ENCODE data around the gene TMEM183A.

Gene TMEM183A

GRCh38 chr1:202976633-202977032 is 30.5 kb upstream of the TMEM183A start:
- no peak for TF ChIP-seq CTCF (IDR thresholded peaks at IDR 0.05)

DNA sequence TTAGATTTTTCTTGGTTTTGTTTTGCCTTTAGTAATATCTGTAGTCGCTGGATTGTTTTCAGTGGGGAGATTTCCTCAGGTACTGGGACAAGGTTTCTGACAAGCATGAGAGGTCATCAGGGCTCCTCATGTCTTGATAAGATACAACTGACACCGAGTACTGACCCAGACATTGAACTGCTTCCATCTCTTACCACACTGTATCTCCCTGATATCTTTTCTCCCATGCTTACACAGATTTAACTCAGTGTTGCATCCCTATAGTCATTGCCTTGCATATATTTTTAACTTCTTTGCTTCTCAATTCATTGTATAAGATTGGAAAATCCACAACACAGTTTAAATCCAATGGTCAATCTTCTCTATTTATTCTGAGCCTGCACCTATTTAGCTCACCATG is 27.7 kb upstream of the TMEM183A start:
- no peak for TF ChIP-seq CTCF (IDR thresholded peaks at IDR 0.05)

DNA sequence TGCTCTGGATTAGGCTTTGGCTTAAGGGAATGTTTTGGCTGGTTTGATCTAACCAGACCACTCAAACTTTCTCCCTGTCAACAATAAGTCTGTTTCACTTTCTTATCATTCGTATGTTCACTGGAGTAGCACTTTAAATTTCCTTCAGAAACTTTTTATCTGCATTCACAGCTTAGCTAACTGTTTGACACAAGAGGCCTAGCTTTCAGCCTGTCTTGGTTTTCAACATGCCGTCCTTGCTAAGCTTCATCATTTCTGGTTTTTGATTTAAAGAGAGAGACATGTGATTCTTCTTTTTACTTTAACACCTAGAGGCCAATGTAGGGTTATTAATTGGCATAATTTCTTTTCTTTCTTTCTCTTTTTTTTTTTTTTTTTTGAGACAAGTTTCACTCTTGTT is 25.2 kb upstream of the TMEM183A start:
- TF ChIP-seq CTCF (IDR thresholded peaks at IDR 0.05), result no peak

DNA sequence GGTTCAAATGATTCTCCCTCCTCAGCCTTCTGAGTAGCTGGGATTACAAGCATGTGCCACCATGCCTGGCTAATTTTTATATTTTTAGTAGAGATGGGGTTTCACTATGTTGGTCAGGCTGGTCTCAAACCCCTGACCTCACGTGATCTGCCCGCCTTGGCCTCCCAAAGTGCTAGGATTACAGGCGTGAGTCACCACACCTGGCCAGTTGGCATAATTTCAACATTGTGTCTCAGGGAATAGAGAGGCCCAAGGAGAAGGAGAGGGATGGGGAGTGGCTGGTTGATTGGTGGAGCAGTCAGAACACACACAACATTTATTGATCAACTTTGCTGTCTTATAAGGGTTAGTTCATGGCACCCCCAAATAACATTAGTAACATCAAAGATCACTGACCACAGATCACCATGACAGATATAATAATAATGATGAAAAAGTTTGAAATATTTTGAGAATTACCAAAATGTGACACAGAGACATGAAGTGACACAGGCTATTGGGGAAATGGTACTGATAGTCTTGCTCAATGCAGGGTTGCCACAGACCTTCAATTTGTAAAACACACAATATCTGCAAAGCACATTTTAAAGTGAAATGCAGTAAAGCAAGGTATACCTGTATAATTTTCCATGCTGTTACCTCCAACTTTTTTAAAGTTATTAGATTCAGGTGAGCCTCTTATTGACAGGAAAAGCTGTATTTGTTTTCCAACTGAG is 24.3 kb upstream of the TMEM183A start:
- no peak for TF ChIP-seq CTCF (IDR thresholded peaks at IDR 0.05)

DNA sequence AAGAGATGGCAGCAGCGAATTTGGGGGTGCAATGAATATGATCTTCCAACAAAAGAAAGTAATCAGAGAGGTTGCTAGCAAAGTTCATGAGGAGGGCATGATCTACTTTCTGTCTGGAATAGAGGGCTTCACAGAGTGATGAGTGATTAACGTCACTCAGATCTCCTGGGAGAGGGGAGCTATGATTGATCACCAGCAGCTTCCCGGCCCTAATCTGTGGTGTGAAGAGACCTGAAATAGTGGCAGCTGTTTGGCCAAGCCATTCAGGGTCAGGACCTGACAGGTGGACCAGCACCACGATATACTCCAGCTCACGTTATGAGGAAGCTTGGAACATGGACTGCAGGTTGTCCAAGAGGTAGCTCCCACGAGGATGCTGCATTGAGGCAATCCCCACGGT is 19.9 kb upstream of the TMEM183A start:
- no peak for TF ChIP-seq CTCF (IDR thresholded peaks at IDR 0.05)

- no peak for TF ChIP-seq CTCF (IDR thresholded peaks at IDR 0.05)
These were observed 19.1 kb upstream of the TMEM183A start for GRCh38 chr1:202987922-202988583.

DNA sequence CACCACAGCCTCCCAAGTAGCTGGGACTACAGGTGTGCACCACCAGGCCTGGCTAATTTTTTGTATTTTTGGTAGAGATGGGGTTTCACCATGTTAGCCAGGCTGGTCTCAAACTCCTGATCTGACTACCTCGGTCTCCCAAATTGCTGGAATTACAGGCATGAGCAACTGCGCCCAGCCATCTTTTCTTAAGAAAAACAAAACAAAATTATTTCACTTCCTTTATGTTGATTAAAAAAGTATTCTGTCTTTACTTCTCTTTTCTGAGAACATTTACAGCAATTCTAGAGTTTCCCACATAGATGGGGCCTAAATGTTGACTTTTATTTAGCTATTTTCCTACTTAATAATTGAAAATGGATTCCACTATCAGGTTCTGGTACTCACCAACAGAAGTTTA is 17.3 kb upstream of the TMEM183A start:
- no peak for TF ChIP-seq CTCF (IDR thresholded peaks at IDR 0.05)

Measured in LNCAP (cell line).